ENCODE measurements around the gene SPTLC2.

- TF ChIP-seq CTCF (IDR thresholded peaks at IDR 0.05; ENCODE audit: control extremely low read depth in 1 of 3, insufficient read depth in 1 of 3, low read depth in 1 of 3, low read length in 3 of 3) (no peak), POLR2A (IDR thresholded peaks at IDR 0.05; ENCODE audit: control extremely low read depth in 1 of 2, low read depth in 2 of 2, low read length in 2 of 2) (no peak), EP300 (IDR thresholded peaks at IDR 0.05; ENCODE audit: borderline replicate concordance in 1 of 2, low read depth in 2 of 2, low read length in 2 of 2) (no peak), GABPA (IDR thresholded peaks at IDR 0.05; ENCODE audit: borderline replicate concordance, insufficient read depth, low read length) (no peak), FOSL1 (IDR thresholded peaks at IDR 0.05; ENCODE audit: insufficient read depth, low read depth, low read length) (no peak), POLR2AphosphoS5 (IDR thresholded peaks at IDR 0.05; ENCODE audit: low read depth, low read length) (no peak), JUN (IDR thresholded peaks at IDR 0.05; ENCODE audit: low read depth, low read length) (no peak), CREB1 (IDR thresholded peaks at IDR 0.05) (no peak), EZH2 (IDR thresholded peaks at IDR 0.05; ENCODE audit: low read depth, low read length, severe bottlenecking) (no peak), EGR1 (IDR thresholded peaks at IDR 0.05; ENCODE audit: borderline replicate concordance, low read depth, low read length) (no peak), CEBPB (IDR thresholded peaks at IDR 0.05; ENCODE audit: low read depth, low read length) (no peak), USF2 (IDR thresholded peaks at IDR 0.05; ENCODE audit: low read length) (no peak), SRF (IDR thresholded peaks at IDR 0.05; ENCODE audit: low read depth, low read length) (no peak), POU5F1 (IDR thresholded peaks at IDR 0.05; ENCODE audit: low read depth, low read length) (no peak)
These were observed 121.1 kb downstream of the SPTLC2 start for GRCh38 chr14:77495334-77495733.
